HTR-8/SVneo (cell line): ENCODE data around the gene DNAH8.

Experiments
- DNase-seq: peaks from one replicate; pipeline ENCODE4 v3.0.0; 2011; ENCODE audit warnings: low spot score, mixed read lengths; ENCODE audit not compliant: insufficient read length
- FAIRE-seq: peaks from 2 replicates; lab custom pipeline; 2011; peaks lifted over from hg19 to GRCh38; lab: Jason Lieb, UNC

DNAH8 gene

DNA sequence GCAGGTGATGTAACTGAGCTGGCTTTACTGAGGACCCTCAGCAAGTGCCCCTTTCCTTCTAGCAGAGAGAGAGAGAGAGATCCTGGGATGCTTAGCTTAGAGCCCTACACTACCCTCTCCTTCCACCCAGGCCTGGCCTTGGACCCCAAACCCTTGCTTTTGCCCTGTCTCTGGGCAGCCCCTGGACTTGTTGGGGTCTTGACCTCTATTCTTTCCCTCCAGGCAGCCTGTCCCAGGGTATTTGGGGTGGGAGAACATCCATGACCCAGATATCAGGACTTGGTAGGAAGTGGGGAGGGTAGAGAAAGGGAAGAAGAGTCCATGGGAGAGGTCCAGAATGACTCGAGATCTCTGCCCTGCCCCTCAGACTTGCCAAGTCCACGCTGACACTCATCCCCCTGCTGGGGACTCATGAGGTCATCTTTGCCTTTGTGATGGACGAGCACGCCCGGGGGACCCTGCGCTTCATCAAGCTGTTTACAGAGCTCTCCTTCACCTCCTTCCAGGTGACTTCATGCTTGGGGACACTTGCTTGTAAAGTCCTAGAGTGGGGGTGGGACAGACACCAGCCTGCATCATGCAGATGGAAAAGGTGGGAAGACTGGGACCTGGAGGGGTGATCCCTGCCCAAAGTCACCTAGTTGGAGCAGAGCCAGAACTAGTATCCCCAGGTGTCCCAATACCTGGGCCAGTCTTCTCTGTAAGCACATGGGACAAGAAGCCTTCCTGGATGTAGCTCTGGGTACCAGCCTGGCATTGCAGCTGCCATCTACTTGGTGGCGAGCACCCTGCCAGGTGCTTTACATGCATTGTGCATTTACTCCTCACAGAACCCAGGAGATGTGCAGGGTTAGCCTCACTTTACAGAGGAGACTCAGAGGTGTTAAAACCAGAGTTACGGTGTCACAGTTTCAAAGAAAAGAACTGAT, 364.4 kb downstream of the DNAH8 start:
- no peak for DNase-seq
- no peak for FAIRE-seq
